ENCODE data around the gene CS. TPM values are rescaled to one million over a fixed set of nuclear protein-coding genes. Genes with fewer than 3 reads are reported as not detected.

The CS gene
- total RNA-seq, 4 donors from 2014 or later = 40.0 to 157 (median 72.8) TPM

DNA sequence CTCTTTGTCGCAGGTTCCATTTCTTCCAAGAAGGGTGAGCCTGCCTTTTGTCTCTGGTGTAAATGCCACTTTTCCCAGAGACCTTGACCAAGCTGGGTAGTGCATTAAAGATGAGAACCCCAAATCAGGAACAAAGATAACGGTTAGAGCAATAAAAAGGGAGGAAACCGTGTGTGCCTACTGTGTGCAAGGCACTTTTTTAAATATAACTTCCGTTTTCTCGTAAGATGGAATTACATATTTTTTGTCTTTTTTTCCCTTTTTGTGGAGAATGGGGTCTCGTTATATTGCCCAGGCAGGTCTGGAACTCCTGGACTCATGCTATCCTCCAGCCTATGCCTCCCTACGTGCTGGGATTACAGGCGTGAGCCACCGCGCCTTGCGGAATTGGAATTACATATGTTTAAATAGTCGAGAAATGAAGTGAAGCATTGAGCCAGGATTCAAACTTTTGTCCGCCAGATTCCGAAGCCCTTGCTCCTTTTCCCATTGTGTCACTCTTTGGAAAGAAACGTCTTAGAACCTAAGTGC lies 76.5 kb downstream of the CS start:
- TF ChIP-seq, protein P1, sequence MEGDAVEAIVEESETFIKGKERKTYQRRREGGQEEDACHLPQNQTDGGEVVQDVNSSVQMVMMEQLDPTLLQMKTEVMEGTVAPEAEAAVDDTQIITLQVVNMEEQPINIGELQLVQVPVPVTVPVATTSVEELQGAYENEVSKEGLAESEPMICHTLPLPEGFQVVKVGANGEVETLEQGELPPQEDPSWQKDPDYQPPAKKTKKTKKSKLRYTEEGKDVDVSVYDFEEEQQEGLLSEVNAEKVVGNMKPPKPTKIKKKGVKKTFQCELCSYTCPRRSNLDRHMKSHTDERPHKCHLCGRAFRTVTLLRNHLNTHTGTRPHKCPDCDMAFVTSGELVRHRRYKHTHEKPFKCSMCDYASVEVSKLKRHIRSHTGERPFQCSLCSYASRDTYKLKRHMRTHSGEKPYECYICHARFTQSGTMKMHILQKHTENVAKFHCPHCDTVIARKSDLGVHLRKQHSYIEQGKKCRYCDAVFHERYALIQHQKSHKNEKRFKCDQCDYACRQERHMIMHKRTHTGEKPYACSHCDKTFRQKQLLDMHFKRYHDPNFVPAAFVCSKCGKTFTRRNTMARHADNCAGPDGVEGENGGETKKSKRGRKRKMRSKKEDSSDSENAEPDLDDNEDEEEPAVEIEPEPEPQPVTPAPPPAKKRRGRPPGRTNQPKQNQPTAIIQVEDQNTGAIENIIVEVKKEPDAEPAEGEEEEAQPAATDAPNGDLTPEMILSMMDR (IDR thresholded peaks at IDR 0.05) = no peak
- no peak for TF ChIP-seq POLR2A (IDR thresholded peaks at IDR 0.05)
- Histone ChIP-seq H3K27ac (peak overlapping the region; percentile 98 to 99), H3K36me3 (no peaks in the 10 kb centered on the region), H3K4me3 (peak overlapping the region in 1 of 2 donors; percentile 10), H3K27me3 (no peaks in the 10 kb centered on the region), H3K9me3 (no peaks in the 10 kb centered on the region), H3K4me1 (peaks cover 8% of the 10 kb centered on the region in 2 donors)
- intact Hi-C loops (cut with DNase I; ENCODE audit: low total_unique reads) = loop anchor here (5.0 kb wide), 1 partner anchor 106 kb away; the partner anchor contains the start of genes RPL41 and ZC3H10
- DNase-seq = no peak

DNA sequence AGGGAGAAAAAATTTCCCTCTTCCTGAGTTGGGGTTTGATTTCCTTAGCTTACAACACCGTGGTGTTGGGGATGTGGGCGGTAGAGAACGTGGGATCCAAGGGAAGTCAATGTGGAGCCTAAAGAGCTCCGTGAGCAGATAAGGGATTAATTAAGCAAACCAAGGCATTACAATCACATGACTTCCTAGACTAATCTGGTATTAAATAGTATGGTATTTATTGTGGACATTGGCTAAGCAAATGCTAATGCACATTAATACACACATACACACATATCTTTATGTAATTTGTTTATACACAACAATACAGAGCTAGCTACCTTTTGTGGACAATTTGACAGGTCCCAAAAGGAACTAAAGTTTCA lies 77.6 kb downstream of the CS start:
- Histone ChIP-seq H3K9me3 (no peaks in the 10 kb centered on the region), H3K4me3 (peak overlapping the region; percentile 74 to 77), H3K27ac (peak overlapping the region; percentile 98 to 99), H3K4me1 (peaks cover 8% of the 10 kb centered on the region in 2 donors), H3K27me3 (no peaks in the 10 kb centered on the region), H3K36me3 (no peaks in the 10 kb centered on the region)
- DNase-seq = no peak
- intact Hi-C loops (cut with DNase I; ENCODE audit: low total_unique reads) = loop anchor here (5.0 kb wide), 1 partner anchor 105 kb away; the partner anchor contains the start of genes RPL41 and ZC3H10
- TF ChIP-seq, protein P1 (IDR thresholded peaks at IDR 0.05) = no peak
- TF ChIP-seq POLR2A (IDR thresholded peaks at IDR 0.05) = no peak

DNA sequence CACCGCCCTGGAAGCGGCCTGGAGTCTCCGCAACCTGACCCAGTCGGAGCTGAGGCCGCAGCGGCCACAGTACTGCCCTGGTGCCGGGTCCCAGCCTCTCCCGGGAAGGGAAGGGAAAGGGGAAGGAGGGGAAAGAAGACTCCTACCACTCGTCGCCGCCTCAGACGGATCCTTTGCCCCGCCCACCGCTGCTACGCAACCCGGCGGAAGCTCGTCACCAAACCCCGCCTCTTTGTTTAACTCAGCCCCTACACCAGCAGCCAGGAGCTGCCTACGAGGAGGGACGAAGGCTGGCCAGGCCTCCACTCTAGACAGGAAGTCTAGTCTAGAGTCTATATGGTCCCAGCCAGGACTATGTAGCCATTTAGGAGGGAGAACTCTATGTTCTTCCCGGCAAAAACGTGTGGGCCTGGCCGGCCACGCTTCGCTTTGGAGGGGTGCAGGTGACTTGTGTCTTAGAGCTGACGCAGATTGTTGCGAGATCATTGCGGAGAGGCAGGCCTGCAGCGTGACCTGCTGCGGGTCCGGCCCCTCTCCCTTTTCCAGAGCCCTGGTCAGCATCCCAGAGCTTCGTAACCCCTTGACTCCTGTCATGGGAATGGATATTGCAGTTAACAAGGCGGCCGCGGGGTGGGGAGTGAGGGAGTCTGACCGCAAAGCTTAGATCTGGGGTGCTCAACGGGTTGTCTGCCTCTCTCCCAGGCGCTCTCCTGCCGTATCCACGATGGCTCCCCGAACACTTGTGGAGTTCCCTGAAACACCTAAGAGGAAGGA lies 78.2 kb downstream of the CS start, which contains the start of gene RNF41:
RNF41 (minus strand) TSS at position 166 of the 774 bp plus-strand sequence. CDS start 7,875 bp downstream, outside the sequence.
- intact Hi-C loops (cut with DNase I; ENCODE audit: low total_unique reads) = loop anchor here (5.0 kb wide), 1 partner anchor 105 kb away; the partner anchor contains the start of genes RPL41 and ZC3H10
- peak within 1 kb of the TSS; percentile 74 to 77 for H3K4me3 ChIP-seq
- H3K9me3 ChIP-seq = no peaks in the 10 kb centered on the region
- H3K4me1 ChIP-seq = peaks cover 8% of the 10 kb centered on the region in 2 donors
- peak within 1 kb of the TSS; percentile 98 to 99 for H3K27ac ChIP-seq
- no peaks in the 10 kb centered on the region for H3K27me3 ChIP-seq
- peak; percentile 98 to 99 for DNase-seq
- H3K36me3 ChIP-seq = no peaks in the 10 kb centered on the region
- TF ChIP-seq, protein P1 (IDR thresholded peaks at IDR 0.05) = peak; percentile 8 to 33 (median 18)
- peak; percentile 98 to 99 for TF ChIP-seq POLR2A (IDR thresholded peaks at IDR 0.05)

Other genes with a start within 250 kb of the CS start
- gene ERBB3, start 220.2 kb downstream of the CS start, total RNA-seq = 10 to 100 TPM in 1 of 4 donors, 1 to 10 TPM in 2, under 1 TPM in 1; 0.77 to 29.0 (median 6.5) TPM
- 100 to 1,000 TPM in 1 of 4 donors, 10 to 100 TPM in 3; 64.4 to 120 (median 81.0) TPM for gene PA2G4, start 195.8 kb downstream of the CS start, total RNA-seq
- 1,000 to 10,000 TPM; 1,022 to 4,789 (median 2,600) TPM for gene RPL41, start 183.7 kb downstream of the CS start, total RNA-seq
- 1 to 10 TPM; 1.3 to 9.8 (median 4.2) TPM for gene ZC3H10, start 182.1 kb downstream of the CS start, total RNA-seq
- gene ESYT1, start 172.1 kb downstream of the CS start, total RNA-seq = 100 to 1,000 TPM in 3 of 4 donors, 10 to 100 TPM in 1; 98.4 to 203 (median 134) TPM
- 10 to 100 TPM in 3 of 4 donors, 1 to 10 TPM in 1; 6.7 to 57.5 (median 27.0) TPM for gene MYL6B, start 147.7 kb downstream of the CS start, total RNA-seq
- 1,000 to 10,000 TPM; 1,103 to 4,858 (median 2,577) TPM for gene MYL6, start 142.0 kb downstream of the CS start, total RNA-seq
- gene SMARCC2, start 110.8 kb downstream of the CS start, total RNA-seq = 100 to 1,000 TPM in 1 of 4 donors, 10 to 100 TPM in 3; 63.2 to 214 (median 81.0) TPM
- 10 to 100 TPM; 40.3 to 84.8 (median 58.0) TPM for gene RNF41, start 78.4 kb downstream of the CS start, total RNA-seq
- gene NABP2, start 76.0 kb downstream of the CS start, total RNA-seq = 10 to 100 TPM in 2 of 4 donors, 1 to 10 TPM in 2; 5.0 to 28.4 (median 12.2) TPM
- 1 to 10 TPM in 1 of 4 donors, under 1 TPM in 2, not detected in 1; 0.29 to 1.8 (median 0.52) TPM for gene SLC39A5, start 70.3 kb downstream of the CS start, total RNA-seq
- gene ANKRD52, start 41.9 kb downstream of the CS start, total RNA-seq = 10 to 100 TPM in 2 of 4 donors, 1 to 10 TPM in 1, under 1 TPM in 1; 0.88 to 35.4 (median 15.5) TPM
- 10 to 100 TPM in 3 of 4 donors, 1 to 10 TPM in 1; 2.1 to 28.9 (median 15.2) TPM for gene COQ10A, start 33.4 kb downstream of the CS start, total RNA-seq
- 10 to 100 TPM; 33.5 to 83.5 (median 67.3) TPM for gene CNPY2, start 15.7 kb upstream of the CS start, total RNA-seq
- gene PAN2, start 33.7 kb upstream of the CS start, total RNA-seq = 100 to 1,000 TPM in 1 of 4 donors, 10 to 100 TPM in 3; 33.2 to 104 (median 50.6) TPM
- under 1 TPM in 1 of 4 donors, not detected in 3; 0.97 TPM for gene IL23A, start 38.6 kb upstream of the CS start, total RNA-seq
- 100 to 1,000 TPM in 2 of 4 donors, 10 to 100 TPM in 2; 63.2 to 173 (median 122) TPM for gene STAT2, start 59.8 kb upstream of the CS start, total RNA-seq
- gene APOF, start 62.5 kb upstream of the CS start, total RNA-seq = not detected
- gene TIMELESS, start 149.1 kb upstream of the CS start, total RNA-seq = 10 to 100 TPM in 1 of 4 donors, 1 to 10 TPM in 3; 2.1 to 19.4 (median 5.6) TPM
- gene MIP, start 154.3 kb upstream of the CS start, total RNA-seq = not detected
- gene SPRYD4, start 168.2 kb upstream of the CS start, total RNA-seq = 1 to 10 TPM; 2.4 to 4.4 (median 3.0) TPM
- 1 to 10 TPM in 2 of 4 donors, under 1 TPM in 1, not detected in 1; 0.29 to 5.9 (median 1.1) TPM for gene GLS2, start 187.8 kb upstream of the CS start, total RNA-seq
- gene RBMS2, start 221.5 kb upstream of the CS start, total RNA-seq = 100 to 1,000 TPM in 1 of 4 donors, 10 to 100 TPM in 3; 28.6 to 107 (median 33.0) TPM

All from uterus (tissue), 4 donors.